ENCODE measurements around the gene ARMH1.
"Not testable (repeated sequence)": the region's sequence is repeated elsewhere in the genome, so short reads cannot be mapped to it uniquely, and the experiment has no call there.

ARMH1 gene

DNA sequence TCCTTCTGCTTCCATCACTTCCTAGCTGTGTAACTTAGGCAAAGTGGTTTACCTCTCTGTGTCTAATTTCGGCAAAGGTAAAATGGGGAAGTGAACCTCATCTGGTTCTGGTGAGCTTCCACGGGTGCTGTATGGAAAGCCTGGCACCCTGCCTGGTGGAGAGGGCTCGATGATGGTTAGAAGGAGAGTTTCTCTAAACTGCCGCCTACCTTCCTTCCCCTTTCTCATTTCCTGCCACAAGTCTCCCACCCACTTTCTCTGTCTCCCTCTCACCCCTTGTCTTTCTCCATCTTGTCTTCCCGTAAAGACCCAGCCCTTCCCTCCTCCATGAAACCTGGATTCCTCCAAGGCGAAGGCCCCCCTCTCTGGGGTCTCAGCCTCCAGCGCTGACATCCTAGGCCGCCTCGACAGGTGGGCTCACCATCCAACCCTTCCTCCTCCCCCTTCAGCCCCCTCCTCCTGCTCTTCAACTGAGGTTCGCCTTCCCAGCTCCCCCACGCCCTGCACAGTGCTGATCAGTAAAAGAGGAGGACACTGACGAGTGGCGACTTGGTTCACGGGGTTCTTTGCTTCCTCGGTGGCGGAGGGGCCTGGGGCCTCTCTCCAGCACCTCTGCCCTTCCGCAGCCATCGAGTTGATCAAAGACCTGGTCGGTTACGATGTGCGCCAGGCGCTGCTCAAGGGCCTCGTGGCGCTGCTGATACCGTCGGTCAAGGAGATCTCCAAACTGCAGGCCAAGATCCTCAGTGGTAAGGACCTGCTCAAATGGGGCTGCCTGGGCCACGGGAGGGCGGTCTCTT is 49.2 kb downstream of the ARMH1 start:
- no peak for DNase-seq (ENCODE audit: low spot score)

DNA sequence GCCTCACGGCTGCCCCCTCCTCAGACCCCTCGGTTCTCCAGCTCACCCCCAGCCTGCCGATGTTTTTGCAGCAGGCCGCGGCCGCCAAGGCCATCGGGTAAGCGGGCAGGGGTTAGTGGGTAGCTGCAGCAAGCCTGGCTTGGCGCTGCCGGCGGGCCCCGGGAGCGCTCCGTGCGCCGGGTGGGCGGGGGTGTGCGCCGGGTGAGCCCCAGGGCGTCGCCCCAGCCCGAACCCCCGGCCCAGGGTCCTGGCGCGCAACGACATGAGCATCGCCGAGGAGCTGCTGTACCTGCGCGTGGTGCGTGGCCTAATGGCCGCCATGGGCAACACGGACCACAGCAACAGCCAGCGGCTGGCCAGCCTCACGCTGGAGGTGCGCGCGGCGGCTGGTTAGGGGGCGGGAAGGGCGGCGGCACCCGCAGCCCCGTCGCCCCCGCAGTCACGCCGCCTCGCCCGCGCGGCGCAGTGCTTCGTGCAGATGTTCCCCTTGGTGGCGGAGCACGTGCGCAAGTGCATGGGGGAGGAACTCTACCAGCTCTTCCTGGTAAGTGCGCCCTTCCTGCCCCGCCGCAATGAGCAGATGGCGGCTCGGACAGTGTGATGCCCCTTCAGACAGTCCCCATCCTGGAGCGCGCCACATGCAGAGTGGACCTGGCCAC is 49.9 kb downstream of the ARMH1 start:
- DNase-seq (ENCODE audit: low spot score) = no peak

DNA sequence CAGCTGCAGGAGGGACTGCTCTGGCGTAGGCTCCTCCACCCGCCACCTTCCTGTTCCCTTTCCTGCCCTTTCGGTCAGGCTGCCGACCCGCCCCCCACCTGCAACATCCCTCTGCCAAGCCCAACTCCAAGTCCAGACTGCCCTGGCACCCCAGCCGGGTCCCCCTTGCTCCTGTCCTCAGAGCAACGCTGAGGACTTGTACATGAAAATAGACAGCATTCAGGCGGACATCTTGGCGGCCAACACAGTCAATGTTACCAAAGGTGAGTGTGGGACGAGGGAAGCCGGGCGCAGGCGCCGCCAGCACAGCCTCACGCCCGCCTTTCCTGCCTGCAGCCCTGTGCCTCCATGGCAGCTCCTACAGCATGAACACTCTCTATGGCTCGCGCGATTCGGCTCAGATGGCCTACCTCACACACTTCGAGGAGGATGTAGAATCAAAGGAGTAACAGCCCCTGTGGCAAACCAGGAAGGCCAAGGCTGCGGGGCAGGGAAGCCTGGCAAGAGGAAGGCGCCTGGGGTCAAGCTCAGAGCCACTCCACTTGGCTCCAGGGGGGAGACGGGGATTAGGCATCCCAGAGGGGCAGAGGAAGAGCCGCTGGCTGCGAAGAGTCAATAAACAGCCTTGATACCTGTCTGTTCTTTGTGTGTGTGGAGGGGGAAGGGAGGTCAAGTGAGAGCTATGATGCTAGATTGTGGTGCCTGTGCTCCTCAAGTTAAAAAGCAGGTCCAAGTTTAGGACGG is 50.6 kb downstream of the ARMH1 start:
- no peak for DNase-seq (ENCODE audit: low spot score)

DNA sequence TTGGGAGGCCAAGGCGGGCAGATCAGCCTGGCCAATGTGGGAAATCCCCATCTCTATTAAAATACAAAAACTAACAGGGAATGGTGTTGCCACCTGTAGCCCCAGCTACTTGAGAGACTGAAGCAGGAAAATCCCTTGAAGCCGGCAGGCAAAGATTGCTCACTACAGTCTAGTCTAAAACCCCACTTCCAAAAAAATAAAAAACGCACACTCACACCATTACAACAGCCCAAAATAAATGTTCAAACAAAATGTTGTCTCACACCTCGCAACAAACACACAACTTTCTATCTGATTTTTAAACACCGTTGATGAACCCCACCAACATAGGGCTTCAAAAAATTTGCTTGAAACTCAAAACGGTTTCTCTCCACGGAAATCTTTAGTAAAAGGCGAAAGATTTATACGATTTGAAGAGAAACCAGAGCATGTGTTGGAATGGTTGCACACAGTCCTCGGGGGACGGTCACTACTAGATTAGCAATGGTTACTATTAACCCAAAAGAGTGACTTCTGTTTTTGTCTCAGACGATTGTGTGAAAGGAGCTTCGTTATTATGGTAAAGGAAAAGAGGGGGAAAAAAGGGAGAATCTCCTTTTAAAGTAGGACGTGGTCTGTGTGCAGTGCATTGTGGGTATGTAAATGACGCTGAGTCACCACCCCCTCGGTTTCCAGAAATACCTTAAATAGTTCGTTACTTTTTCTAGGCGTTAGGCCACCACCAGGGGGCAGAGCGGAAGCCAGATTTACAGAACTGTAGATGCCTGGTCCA is 56.4 kb downstream of the ARMH1 start, which contains the start of gene RNU5D-1:
Gene RNU5D-1, minus strand, starts transcription at position 430 of the 772 bp plus-strand sequence.
- DNase-seq (ENCODE audit: low spot score) = peak; percentile 90

DNA sequence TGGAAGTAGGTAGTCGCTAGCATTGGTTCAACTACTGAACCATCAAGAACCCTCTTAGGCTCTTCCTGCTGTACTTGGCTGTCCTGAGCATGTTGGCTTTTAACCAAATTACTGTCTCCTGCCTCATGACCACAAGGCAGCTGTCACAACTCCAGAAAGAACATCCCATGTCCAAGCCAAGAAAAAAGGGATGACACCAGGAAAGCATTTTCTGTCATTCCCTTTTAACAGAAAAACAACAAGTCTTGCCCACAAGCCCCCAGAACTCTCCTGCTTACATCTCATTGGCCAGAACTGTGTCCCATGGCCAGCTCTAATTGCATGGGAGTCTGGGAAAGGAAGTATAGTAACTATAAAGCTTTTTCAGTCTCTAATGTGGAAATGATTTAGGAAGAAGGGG is 58.9 kb downstream of the ARMH1 start:
- DNase-seq (ENCODE audit: low spot score) = no peak

DNA sequence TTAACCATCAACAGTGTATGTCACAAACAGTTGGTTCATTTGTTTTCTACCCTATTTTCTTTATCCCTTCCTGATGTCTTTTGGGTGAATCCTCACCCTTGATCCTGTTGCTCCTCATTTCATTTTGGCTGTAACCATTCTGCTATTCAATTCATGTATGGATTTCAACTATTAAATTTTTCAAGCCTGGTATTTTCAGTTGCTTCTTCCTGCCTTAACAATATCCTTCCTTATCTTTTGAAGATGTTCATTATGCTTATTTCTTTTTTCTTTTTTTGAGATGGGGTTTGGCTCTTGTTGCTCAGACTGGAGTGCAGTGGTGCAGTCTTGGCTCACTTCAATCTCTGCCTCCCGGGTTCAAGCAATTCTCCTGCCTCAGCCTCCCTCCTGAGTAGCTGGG is 59.3 kb downstream of the ARMH1 start:
- no peak for DNase-seq (ENCODE audit: low spot score)

DNA sequence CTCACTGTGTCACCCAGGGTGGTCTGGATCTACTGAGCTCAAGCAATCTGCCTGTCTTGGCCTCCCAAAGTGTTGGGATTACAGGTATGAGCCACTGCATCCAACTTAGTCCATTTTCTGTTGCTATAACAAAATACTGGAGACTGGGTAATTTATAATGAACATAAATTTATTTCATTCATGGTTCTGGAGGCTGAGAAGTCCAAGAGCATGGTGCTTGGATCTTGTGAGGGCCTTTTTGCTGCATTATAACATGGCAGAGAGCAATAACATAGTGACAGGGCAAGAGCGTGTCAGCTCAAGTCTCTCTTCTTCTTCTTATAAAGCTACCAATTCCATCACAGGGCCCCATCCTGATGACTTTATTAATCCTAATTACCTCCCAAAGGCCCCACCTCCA is 61.5 kb downstream of the ARMH1 start:
- no peak for DNase-seq (ENCODE audit: low spot score)

DNA sequence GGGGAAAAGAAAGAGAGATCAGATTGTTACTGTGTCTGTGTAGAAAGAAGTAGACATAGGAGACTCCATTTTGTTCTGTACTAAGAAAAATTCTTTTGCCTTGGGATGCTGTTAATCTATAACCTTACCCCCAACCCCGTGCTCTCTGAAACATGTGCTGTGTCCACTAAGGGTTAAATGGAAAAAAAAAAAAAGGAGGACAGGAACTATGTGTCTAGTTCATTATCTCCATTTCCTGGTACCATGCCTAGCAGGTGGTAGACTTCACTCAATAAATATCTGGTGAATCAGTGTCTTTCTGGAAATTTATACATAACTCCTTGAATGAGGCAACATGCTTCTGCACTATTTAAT is 64.4 kb downstream of the ARMH1 start:
- DNase-seq (ENCODE audit: low spot score) = not testable (repeated sequence)

DNA sequence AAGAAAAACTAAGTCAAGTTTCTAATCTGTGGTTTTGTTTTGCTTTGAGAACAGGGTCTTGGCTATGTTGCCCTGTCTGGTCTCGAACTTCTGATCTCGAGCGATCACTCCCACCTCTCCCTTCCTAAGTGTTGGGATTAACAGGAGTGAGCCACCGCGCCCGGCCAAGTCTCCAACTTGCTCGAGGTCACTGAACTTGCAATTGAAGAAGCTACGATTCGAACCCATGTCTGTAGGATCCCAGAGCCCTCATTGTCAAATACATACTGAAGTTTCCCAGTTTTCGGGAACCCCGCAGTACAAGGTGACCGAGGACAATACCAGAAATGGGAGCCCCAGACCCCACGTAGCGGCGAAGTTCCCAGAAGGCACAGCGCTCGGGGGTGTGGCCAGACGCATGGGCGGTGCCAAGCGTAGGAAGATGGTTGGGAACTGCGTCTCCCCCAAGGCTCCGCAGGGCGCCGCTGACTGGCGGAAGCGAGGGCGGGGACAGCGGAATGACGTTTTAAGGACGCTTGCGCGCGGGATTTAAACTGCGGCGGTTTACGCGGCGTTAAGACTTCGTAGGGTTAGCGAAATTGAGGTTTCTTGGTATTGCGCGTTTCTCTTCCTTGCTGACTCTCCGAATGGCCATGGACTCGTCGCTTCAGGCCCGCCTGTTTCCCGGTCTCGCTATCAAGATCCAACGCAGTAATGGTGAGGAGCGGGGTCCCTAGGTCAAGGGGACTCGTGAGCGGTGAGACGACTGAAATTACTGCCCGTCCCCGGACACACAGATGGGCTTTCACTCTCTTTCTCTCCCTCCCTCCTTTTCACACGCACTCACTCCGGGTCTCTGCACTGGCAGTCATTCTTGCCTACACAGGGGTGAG is 65.0 kb downstream of the ARMH1 start, which contains the start of gene KIF2C:
Gene KIF2C, plus strand, starts transcription at position 531 of the 872 bp plus-strand sequence. Its CDS starts 96 bp downstream, at position 627.
- peak; percentile 96 for DNase-seq (ENCODE audit: low spot score)

DNA sequence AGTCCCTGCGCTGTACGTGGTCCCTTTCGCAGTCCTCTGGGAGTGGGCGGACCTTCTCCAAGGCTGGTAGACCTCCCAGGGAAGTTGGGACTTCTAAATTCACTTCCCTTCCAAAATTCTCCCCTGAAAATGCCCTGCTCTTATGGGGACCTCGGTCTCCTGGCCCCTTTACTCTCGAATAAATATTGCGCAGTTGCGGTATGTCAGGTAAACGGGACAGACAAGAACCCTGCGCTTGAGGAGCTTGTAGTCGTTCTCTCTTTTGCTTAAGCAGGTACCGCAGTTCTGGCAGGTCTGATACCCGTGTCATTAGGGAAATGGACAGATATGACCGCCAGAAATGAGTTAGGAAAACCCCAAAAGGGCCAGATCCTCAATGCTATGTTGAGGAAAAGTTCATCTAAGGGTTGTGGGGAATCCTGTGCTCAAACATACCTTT is 65.7 kb downstream of the ARMH1 start:
- no peak for DNase-seq (ENCODE audit: low spot score)

DNA sequence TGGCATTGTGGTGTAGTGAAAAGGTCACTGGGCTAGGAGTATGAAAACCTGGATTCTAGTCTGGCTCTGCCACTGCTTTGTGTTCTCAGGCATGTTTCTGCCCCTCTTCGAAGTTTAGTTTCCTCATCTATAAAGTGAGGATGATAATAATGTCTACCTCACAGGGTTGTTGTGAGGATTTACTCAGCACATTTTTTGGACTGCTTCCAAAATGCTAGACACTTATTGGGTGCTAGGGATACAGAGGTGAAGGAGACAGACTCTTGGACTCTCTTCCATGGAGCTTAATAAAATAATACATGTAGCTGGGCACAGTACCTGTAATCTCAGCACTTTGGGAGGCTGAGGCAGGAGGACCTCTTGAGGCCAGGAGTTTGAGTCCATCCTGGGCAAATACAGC is 68.7 kb downstream of the ARMH1 start:
- DNase-seq (ENCODE audit: low spot score) = no peak

DNA sequence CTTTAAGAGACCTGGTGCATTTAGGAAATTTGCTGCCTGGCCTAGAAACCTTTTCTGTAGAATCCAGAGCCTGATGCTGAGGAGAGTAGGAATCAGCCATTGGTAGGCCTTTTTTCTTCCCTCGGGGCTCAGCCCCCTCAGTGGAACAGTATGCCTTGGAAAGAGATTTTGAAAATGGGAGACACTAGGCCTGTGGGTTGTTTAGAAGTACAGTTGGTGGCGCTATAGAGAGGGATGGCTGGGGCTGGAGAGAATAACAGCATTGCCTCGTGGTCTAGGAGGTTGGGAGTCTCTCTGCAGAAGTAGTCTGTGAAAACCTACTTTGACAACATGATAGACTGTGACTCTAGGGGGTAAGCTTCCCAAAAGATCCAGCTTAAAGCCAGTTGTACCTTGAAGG is 73.4 kb downstream of the ARMH1 start:
- DNase-seq (ENCODE audit: low spot score) = no peak

DNA sequence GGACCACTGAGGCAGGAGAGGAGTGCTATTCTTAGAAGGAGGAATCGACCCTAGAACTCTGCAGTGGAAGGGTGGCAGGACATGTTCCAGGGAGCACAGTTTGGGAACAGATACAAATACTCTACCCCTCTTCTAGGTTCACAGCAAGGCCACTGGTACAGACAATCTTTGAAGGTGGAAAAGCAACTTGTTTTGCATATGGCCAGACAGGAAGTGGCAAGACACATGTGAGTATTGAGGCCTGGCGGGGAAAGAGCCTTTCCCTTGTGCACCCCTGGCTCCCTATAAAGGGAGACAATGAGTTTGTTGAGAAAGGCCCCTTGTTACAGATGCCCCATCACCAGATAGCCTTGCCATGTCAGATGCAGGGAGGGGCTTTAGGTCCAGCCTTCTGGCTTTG is 82.9 kb downstream of the ARMH1 start:
- DNase-seq (ENCODE audit: low spot score) = no peak

DNA sequence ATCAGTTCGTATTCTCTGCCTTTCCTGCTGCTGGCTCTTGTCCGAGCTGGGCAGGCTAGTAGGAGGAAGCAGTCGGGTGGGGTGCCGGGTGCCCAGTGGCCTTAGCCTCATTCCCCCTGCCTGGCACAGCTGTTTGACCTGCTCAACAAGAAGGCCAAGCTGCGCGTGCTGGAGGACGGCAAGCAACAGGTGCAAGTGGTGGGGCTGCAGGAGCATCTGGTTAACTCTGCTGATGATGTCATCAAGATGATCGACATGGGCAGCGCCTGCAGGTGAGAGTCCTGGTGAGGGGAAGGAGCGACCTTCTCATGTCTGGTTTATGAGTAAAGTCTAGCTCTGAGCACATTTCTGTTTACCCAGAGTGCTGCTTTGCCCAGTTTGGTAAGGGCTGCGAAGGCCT is 84.6 kb downstream of the ARMH1 start:
- no peak for DNase-seq (ENCODE audit: low spot score)

DNA sequence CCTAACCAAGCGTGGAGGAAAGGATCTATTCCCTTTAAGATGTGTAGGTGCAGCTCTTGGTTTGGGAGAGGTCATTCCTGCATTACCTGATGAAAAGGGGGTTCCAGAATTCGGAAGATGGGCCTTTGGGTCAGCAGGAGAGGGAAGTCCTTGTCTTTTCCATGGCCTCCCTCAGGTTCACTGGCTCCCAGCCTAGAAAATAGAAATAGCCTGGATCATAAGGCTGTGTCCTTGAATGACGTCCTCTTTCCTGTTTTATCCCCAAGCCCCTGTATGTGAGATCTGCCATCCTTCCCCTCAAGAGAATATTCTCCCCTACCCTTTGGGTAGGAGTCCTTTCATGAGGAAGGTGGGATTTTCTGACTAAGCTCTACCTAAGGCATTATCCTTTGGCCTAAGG is 86.4 kb downstream of the ARMH1 start:
- DNase-seq (ENCODE audit: low spot score) = no peak

DNA sequence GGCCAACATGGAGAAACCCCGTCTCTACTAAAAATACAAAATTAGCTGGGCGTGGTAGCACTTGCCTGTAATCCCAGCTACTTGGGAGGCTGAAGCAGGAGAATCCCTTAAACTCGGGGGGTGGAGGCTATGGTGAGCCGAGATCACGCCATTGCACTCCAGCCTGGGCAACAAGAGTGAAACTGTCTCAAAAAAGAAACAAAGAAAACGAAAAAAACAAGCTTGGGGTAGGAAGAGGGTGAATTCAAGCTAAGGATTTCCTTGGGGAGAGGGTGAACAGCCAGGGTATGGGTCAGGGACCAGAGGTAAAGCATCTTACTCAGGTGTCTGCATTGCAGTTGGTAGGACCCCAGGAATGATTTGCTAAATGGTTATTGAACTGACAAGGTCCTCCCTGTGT is 91.9 kb downstream of the ARMH1 start:
- DNase-seq (ENCODE audit: low spot score) = not testable (repeated sequence)
